H1 (cell line): ENCODE results near the gene FAM111A. TPM values are rescaled to one million over a fixed set of nuclear protein-coding genes. Genes with fewer than 3 reads are reported as not detected.

ENCODE experiments used
- CTCF ChIA-PET: fragments of 300-600 bp; sonication (Branson Sonifier 250); formaldehyde crosslinking; loops from one replicate; lab custom pipeline; 2021; ENCODE audit not compliant: partially characterized antibody; lab: Charles Lee
- POLR2A ChIA-PET: fragments of 300-600 bp; sonication (Branson Sonifier 250); formaldehyde crosslinking; loops from one replicate; lab custom pipeline; 2021; ENCODE audit warnings: inconsistent platforms; ENCODE audit not compliant: partially characterized antibody; lab: Charles Lee
- DNase-seq, 2 experiments: peaks; one replicate each; pipeline versions ENCODE4 v3.0.0 to v3.0.0-alpha.2; 2010 to 2022; ENCODE audit warnings: low spot score in 2 of 2, low read depth in 1 of 2, mixed read lengths in 1 of 2
- FAIRE-seq: peaks from 2 replicates; lab custom pipeline; 2011; peaks lifted over from hg19 to GRCh38; lab: Jason Lieb, UNC
- H2AFZ ChIP-seq: 2 replicates; pipeline ENCODE4 v1.8.1; 2012; ENCODE audit warnings: low read length, inconsistent platforms
- H2AK5ac ChIP-seq: 2 replicates; pipeline ENCODE4 v1.6.1; 2013; ENCODE audit warnings: low read depth, low read length
- H2BK120ac ChIP-seq: replicated peaks from 2 replicates; pipeline ENCODE3; 2013; ENCODE audit warnings: low read depth, low read length, inconsistent platforms
- H2BK12ac ChIP-seq: 2 replicates; pipeline ENCODE4 v1.6.1; 2013; ENCODE audit warnings: low read depth, low read length
- H2BK15ac ChIP-seq: 2 replicates; pipeline ENCODE4 v1.6.1; 2013; ENCODE audit warnings: low read length
- H2BK20ac ChIP-seq: 2 replicates; pipeline ENCODE4 v1.6.1; 2013; ENCODE audit warnings: low read length
- H2BK5ac ChIP-seq: 2 replicates; pipeline ENCODE4 v1.6.1; 2013; ENCODE audit warnings: low read depth, low read length
- H3K14ac ChIP-seq: 2 replicates; pipeline ENCODE4 v1.6.1; 2013; ENCODE audit warnings: inconsistent platforms; ENCODE audit not compliant: insufficient read length
- H3K18ac ChIP-seq: 2 replicates; pipeline ENCODE4 v1.6.1; 2013; ENCODE audit warnings: low read length; ENCODE audit errors: extremely low read depth
- H3K23ac ChIP-seq: 2 replicates; pipeline ENCODE4 v1.6.1; 2013; ENCODE audit warnings: inconsistent platforms; ENCODE audit not compliant: insufficient read length
- H3K23me2 ChIP-seq: 2 replicates; pipeline ENCODE4 v1.6.1; 2013; ENCODE audit warnings: low read depth, low read length
- H3K27ac ChIP-seq: 2 replicates; pipeline ENCODE4 v1.6.1; 2011; ENCODE audit warnings: low read depth, low read length, inconsistent platforms
- H3K27me3 ChIP-seq, 4 experiments: replicated peaks in 1 of 4; 1 replicate in 1 of 4; 2 replicates in 3 of 4; pipeline versions ENCODE4 v1.6.1 to v1.8.1; 2011 to 2013; ENCODE audit warnings: low read length in 3 of 4, mild to moderate bottlenecking in 3 of 4, inconsistent platforms in 2 of 4, mixed read lengths in 2 of 4, moderate library complexity in 1 of 4; ENCODE audit not compliant: control insufficient read depth in 3 of 4, insufficient read depth in 3 of 4; ENCODE audit errors: extremely low read depth in 1 of 4
- H3K36me3 ChIP-seq, 4 experiments: 2 replicates each; pipeline versions ENCODE4 v1.6.1 to v1.8.1; 2011 to 2013; ENCODE audit warnings: mild to moderate bottlenecking in 4 of 4, low read length in 3 of 4, moderate library complexity in 2 of 4, control low read depth in 1 of 4, inconsistent platforms in 1 of 4; ENCODE audit not compliant: insufficient read depth in 4 of 4, control insufficient read depth in 2 of 4
- H3K4ac ChIP-seq: replicated peaks from 2 replicates; pipeline ENCODE3; 2013; ENCODE audit warnings: low read length, low read depth, mixed read lengths, inconsistent platforms; ENCODE audit not compliant: insufficient read length
- H3K4me1 ChIP-seq, 4 experiments: replicated peaks in 1 of 4; 1 replicate in 1 of 4; 2 replicates in 3 of 4; pipeline versions ENCODE4 v1.6.1 to v1.8.1; 2011 to 2013; ENCODE audit warnings: low read length in 3 of 4, inconsistent platforms in 2 of 4, mixed read lengths in 1 of 4; ENCODE audit not compliant: insufficient read depth in 4 of 4, control insufficient read depth in 3 of 4
- H3K4me2 ChIP-seq, 2 experiments: 2 replicates each; pipeline versions ENCODE4 v1.6.1 to v1.8.1; 2011 to 2013; ENCODE audit warnings: low read depth in 2 of 2, low read length in 2 of 2, control low read depth in 1 of 2, inconsistent platforms in 1 of 2, mild to moderate bottlenecking in 1 of 2; ENCODE audit not compliant: insufficient read depth in 1 of 2
- H3K4me3 ChIP-seq, 4 experiments: fragments of 200-600, 300-600 bp in 1 of 4; sonication (generic), shearing (Covaris generic), sonication (Bioruptor Twin) in 1 of 4; 2 replicates each; pipeline versions ENCODE4 v1.5.1 to v1.8.1; 2011 to 2016; ENCODE audit warnings: low read length in 4 of 4, low read depth in 3 of 4, control low read depth in 2 of 4, inconsistent platforms in 2 of 4, mild to moderate bottlenecking in 2 of 4, mixed read lengths in 1 of 4, moderate library complexity in 1 of 4; ENCODE audit not compliant: insufficient read depth in 2 of 4; ENCODE audit errors: extremely low read depth in 1 of 4
- H3K56ac ChIP-seq: replicated peaks from 2 replicates; pipeline ENCODE3; 2013; ENCODE audit warnings: low read depth, mild to moderate bottlenecking, mixed read lengths, low read length, inconsistent platforms; ENCODE audit not compliant: insufficient read length
- H3K79me1 ChIP-seq: 2 replicates; pipeline ENCODE4 v1.6.1; 2013; ENCODE audit warnings: low read depth, low read length, control low read depth
- H3K79me2 ChIP-seq, 2 experiments: 2 replicates each; pipeline versions ENCODE4 v1.6.1 to v1.8.1; 2012 to 2013; ENCODE audit warnings: low read length in 2 of 2, mild to moderate bottlenecking in 2 of 2, inconsistent platforms in 1 of 2; ENCODE audit not compliant: insufficient read depth in 2 of 2, control insufficient read depth in 1 of 2
- H3K9ac ChIP-seq, 4 experiments: replicated peaks in 1 of 4; 1 replicate in 1 of 4; 2 replicates in 3 of 4; pipeline versions ENCODE4 v1.6.1 to v1.8.1; 2011 to 2013; ENCODE audit warnings: low read depth in 3 of 4, low read length in 3 of 4, control low read depth in 2 of 4, mild to moderate bottlenecking in 2 of 4, moderate library complexity in 2 of 4, inconsistent platforms in 1 of 4; ENCODE audit errors: extremely low read depth in 1 of 4
- H3K9me3 ChIP-seq, 2 experiments: 2 replicates each; pipeline versions ENCODE4 v1.6.1 to v1.8.1; 2012 to 2013; ENCODE audit warnings: mild to moderate bottlenecking in 2 of 2, moderate library complexity in 2 of 2, control low read depth in 1 of 2, inconsistent platforms in 1 of 2, low read depth in 1 of 2, low read length in 1 of 2, mixed read lengths in 1 of 2; ENCODE audit not compliant: insufficient read depth in 2 of 2
- H4K20me1 ChIP-seq, 2 experiments: replicated peaks in 1 of 2; 2 replicates each; pipeline versions ENCODE3 to v1.8.1; 2011 to 2013; ENCODE audit warnings: inconsistent platforms in 2 of 2, low read length in 2 of 2, mild to moderate bottlenecking in 1 of 2; ENCODE audit not compliant: insufficient read depth in 2 of 2, control insufficient read depth in 1 of 2
- H4K5ac ChIP-seq: 2 replicates; pipeline ENCODE4 v1.6.1; 2013; ENCODE audit warnings: low read length, low read depth, mixed read lengths, inconsistent platforms; ENCODE audit not compliant: insufficient read length
- H4K8ac ChIP-seq: 2 replicates; pipeline ENCODE4 v1.8.0; 2013; ENCODE audit warnings: mild to moderate bottlenecking, moderate library complexity, low read length, inconsistent platforms; ENCODE audit not compliant: insufficient read depth; ENCODE audit errors: extremely low read depth
- H4K91ac ChIP-seq: replicated peaks from 2 replicates; pipeline ENCODE3; 2013; ENCODE audit warnings: low read length, mixed read lengths, inconsistent platforms; ENCODE audit not compliant: insufficient read length
- BACH1 ChIP-seq: IDR thresholded peaks from 2 replicates; pipeline ENCODE4 v1.6.1; 2012; ENCODE audit warnings: low read length, improper control_type of control experiment
- CEBPB ChIP-seq: IDR thresholded peaks from 2 replicates; pipeline ENCODE4 v1.6.1; 2012; ENCODE audit warnings: low read depth, low read length
- CHD2 ChIP-seq: IDR thresholded peaks from 2 replicates; pipeline ENCODE4 v1.6.1; 2012; ENCODE audit warnings: low read length, improper control_type of control experiment
- EGR1 ChIP-seq: IDR thresholded peaks from 2 replicates; pipeline ENCODE4 v1.6.1; 2011; ENCODE audit warnings: low read depth, low read length, borderline replicate concordance
- EP300 ChIP-seq, 2 experiments: IDR thresholded peaks; 1 replicate in 1 of 2; 2 replicates in 1 of 2; pipeline ENCODE4 v1.6.1; 2011 to 2012; ENCODE audit warnings: low read depth in 2 of 2, low read length in 2 of 2, mild to moderate bottlenecking in 2 of 2, borderline replicate concordance in 1 of 2, inconsistent platforms in 1 of 2, moderate library complexity in 1 of 2
- EZH2 ChIP-seq: fragments of 200-600 bp; sonication (generic); IDR thresholded peaks from 2 replicates; pipeline ENCODE4 v1.7.1; 2012; ENCODE audit warnings: low read depth, mild to moderate bottlenecking, moderate library complexity, low read length, inconsistent platforms; ENCODE audit not compliant: severe bottlenecking
- GABPA ChIP-seq: IDR thresholded peaks from 2 replicates; pipeline ENCODE4 v1.6.1; 2011; ENCODE audit warnings: mild to moderate bottlenecking, low read length, moderate library complexity, borderline replicate concordance; ENCODE audit not compliant: insufficient read depth
- MAFK ChIP-seq: IDR thresholded peaks from 2 replicates; pipeline ENCODE4 v1.6.1; 2012; ENCODE audit warnings: low read depth, mild to moderate bottlenecking, improper control_type of control experiment, low read length
- MAX ChIP-seq: IDR thresholded peaks from 2 replicates; pipeline ENCODE4 v1.6.1; 2012; ENCODE audit warnings: inconsistent platforms
- POLR2AphosphoS5 ChIP-seq: IDR thresholded peaks from 2 replicates; pipeline ENCODE4 v1.6.1; 2011; ENCODE audit warnings: low read depth, low read length
- RXRA ChIP-seq: IDR thresholded peaks from 2 replicates; pipeline ENCODE4 v1.6.1; 2011; ENCODE audit warnings: low read depth, mild to moderate bottlenecking, low read length, moderate library complexity; ENCODE audit not compliant: insufficient read depth
- SAP30 ChIP-seq: fragments of 300-600 bp; sonication (generic); IDR thresholded peaks from 2 replicates; pipeline ENCODE4 v1.7.1; 2012; ENCODE audit warnings: low read length, moderate library complexity, mild to moderate bottlenecking, inconsistent platforms; ENCODE audit not compliant: insufficient read depth, insufficient replicate concordance
- SIN3A ChIP-seq, 2 experiments: IDR thresholded peaks in 1 of 2; conservative IDR thresholded peaks in 1 of 2; 2 replicates each; pipeline ENCODE4 v1.6.1; 2011 to 2012; ENCODE audit warnings: low read length in 2 of 2, improper control_type of control experiment in 1 of 2, low read depth in 1 of 2, mild to moderate bottlenecking in 1 of 2
- SRF ChIP-seq: IDR thresholded peaks from 2 replicates; pipeline ENCODE4 v1.6.1; 2011; ENCODE audit warnings: mild to moderate bottlenecking, low read depth, low read length, moderate library complexity
- WGBS, 2 experiments: shearing (Covaris generic) in 1 of 2; methylation state at CpG; one replicate each; pipeline versions ENCODE4 v1.1.6 to v1.1.7; 2013 to 2015; ENCODE audit warnings: low lambda C conversion rate in 2 of 2, mixed read lengths in 2 of 2, inconsistent platforms in 1 of 2, low coverage in 1 of 2, missing lambda C conversion rate in 1 of 2; ENCODE audit not compliant: insufficient replicate concordance in 2 of 2, insufficient coverage in 1 of 2, insufficient read length in 1 of 2; ENCODE audit errors: extremely low coverage in 1 of 2, missing lambda C conversion rate in 1 of 2; 5-methylcytosine and 5-hydroxymethylcytosine counted together
- polyA plus RNA-seq, 7 experiments: library from polyadenylated mRNA; depleted of rRNA in 3 of 7; stranded (reverse) in 5 of 7; unstranded in 2 of 7; fragments of >200 nt in 5 of 7; fragments of 200-250 nt in 2 of 7; gene quantifications; 1 replicate in 5 of 7; 2 replicates in 1 of 7; 4 replicates in 1 of 7; pipeline versions ENCODE4 v1.2.1 to v1.2.3, GENCODE V29; 2011 to 2013; ENCODE audit warnings: missing spikeins in 2 of 7, mixed read lengths in 2 of 7
- total RNA-seq: library from RNA; stranded (reverse); fragmentation: NEBNext Ultra II Directional; extraction: Animal tissue kit (Norgen Biotek cat#: 25700); gene quantifications from 2 replicates; pipeline ENCODE4 v1.2.1, GENCODE V29; 2021

Gene FAM111A
- total and polyA plus RNA-seq, 2 of the 8 experiments (the other 6 are each of a cell fraction or from before 2014, with no cell fraction given), result 10.2 to 29.9 TPM

- DNase-seq (no peak), FAIRE-seq (no peak)
- Histone ChIP-seq H3K9me3 (no peaks in the 10 kb centered on the region), H3K4me2 (no peak overlapping the region), H3K18ac (no peak overlapping the region), H4K8ac (no peak overlapping the region), H3K23ac (no peak overlapping the region), H3K56ac (no peak overlapping the region), H3K79me2 (no peaks in the 10 kb centered on the region), H3K27ac (no peak overlapping the region), H3K36me3 (peaks cover 3 to 25% (median 14%) of the 10 kb centered on the region in 4 experiments), H3K4ac (no peak overlapping the region), H2AK5ac (no peak overlapping the region), H4K91ac (no peak overlapping the region), H3K27me3 (no peaks in the 10 kb centered on the region), H2AFZ (no peak overlapping the region), H3K4me1 (no peaks in the 10 kb centered on the region; a peak in 2 of 7 replicates), H3K79me1 (no peaks in the 10 kb centered on the region), H2BK120ac (no peak overlapping the region), H2BK20ac (no peak overlapping the region), H3K4me3 (no peak overlapping the region), H3K23me2 (no peaks in the 10 kb centered on the region), H4K20me1 (peaks cover 2 to 3% of the 10 kb centered on the region in 2 experiments), H2BK15ac (no peak overlapping the region), H2BK12ac (no peak overlapping the region), H3K9ac (no peak overlapping the region), H2BK5ac (no peak overlapping the region), H3K14ac (no peak overlapping the region), H4K5ac (no peak overlapping the region)
- POLR2A ChIA-PET, result no interaction called here
- CTCF ChIA-PET, result interaction anchor here (0.9 to 1.7 kb wide), 3 partner anchors 16 to 98 kb away, joined by 5 to 6 read pairs (median 5); no protein-coding TSS in a partner anchor
- WGBS, 2 experiments, result 93% methylated on average over 1 of the region's 1 CpG; no CpG with 5 or more reads in 1 of the 2 experiments
- no peak for TF ChIP-seq EP300 (IDR thresholded peaks at IDR 0.05; ENCODE audit: borderline replicate concordance in 1 of 2, low read depth in 2 of 2, low read length in 2 of 2)
- no peak for TF ChIP-seq EZH2
- TF ChIP-seq CHD2, result no peak
- TF ChIP-seq RXRA, result no peak
- TF ChIP-seq SIN3A (conservative IDR thresholded peaks at IDR 0.05 in 1 of 2, IDR thresholded peaks at IDR 0.05 in 1 of 2; ENCODE audit: low read depth in 1 of 2, low read length in 2 of 2), result no peak
- TF ChIP-seq BACH1, result no peak
- no peak for TF ChIP-seq MAX
- TF ChIP-seq POLR2AphosphoS5, result no peak
- no peak for TF ChIP-seq MAFK
- TF ChIP-seq SAP30, result no peak
- TF ChIP-seq EGR1, result no peak
- TF ChIP-seq SRF, result no peak
- no peak for TF ChIP-seq CEBPB
- no peak for TF ChIP-seq GABPA
Measured at GRCh38 chr11:59151761-59152160, 9.1 kb downstream of the FAM111A start.
